GM21390 (cell line): ENCODE data around the gene C1QTNF6.
"Not testable (repeated sequence)": the region's sequence is repeated elsewhere in the genome, so short reads cannot be mapped to it uniquely, and the experiment has no call there.

Source experiments
- ATAC-seq: cut with Tn5 transposase; IDR thresholded peaks from one replicate; pipeline ENCODE4 v1.9.1; 2021; ENCODE audit not compliant: unreplicated experiment

C1QTNF6 gene

GRCh38 chr22:37177755-37178154, 10.3 kb downstream of the C1QTNF6 start:
- no peak for ATAC-seq

GRCh38 chr22:37177221-37177620, 10.8 kb downstream of the C1QTNF6 start:
- no peak for ATAC-seq

- no peak for ATAC-seq
Measured at GRCh38 chr22:37176464-37177061, 11.5 kb downstream of the C1QTNF6 start.

GRCh38 chr22:37175414-37176281, 12.4 kb downstream of the C1QTNF6 start:
- no peak for ATAC-seq

- no peak for ATAC-seq
Measured at GRCh38 chr22:37174964-37175363, 13.1 kb downstream of the C1QTNF6 start.

- no peak for ATAC-seq
Measured at GRCh38 chr22:37173709-37174108, 14.3 kb downstream of the C1QTNF6 start.

GRCh38 chr22:37172266-37173245, 15.5 kb downstream of the C1QTNF6 start:
- no peak for ATAC-seq

GRCh38 chr22:37171662-37172061, 16.4 kb downstream of the C1QTNF6 start:
- ATAC-seq = no peak

GRCh38 chr22:37170689-37171405, 17.2 kb downstream of the C1QTNF6 start:
- not testable (repeated sequence) for ATAC-seq

GRCh38 chr22:37169947-37170688, 17.9 kb downstream of the C1QTNF6 start:
- no peak for ATAC-seq

GRCh38 chr22:37169406-37169805, 18.6 kb downstream of the C1QTNF6 start:
- ATAC-seq = no peak

GRCh38 chr22:37167981-37168647, 19.9 kb downstream of the C1QTNF6 start:
- no peak for ATAC-seq

GRCh38 chr22:37167176-37167980, 20.7 kb downstream of the C1QTNF6 start:
- no peak for ATAC-seq

GRCh38 chr22:37166675-37167066, 21.4 kb downstream of the C1QTNF6 start:
- no peak for ATAC-seq

- no peak for ATAC-seq
Measured at GRCh38 chr22:37165940-37166674, 21.9 kb downstream of the C1QTNF6 start.

GRCh38 chr22:37165066-37165465, 23.0 kb downstream of the C1QTNF6 start:
- ATAC-seq = no peak

GRCh38 chr22:37164505-37164887, 23.6 kb downstream of the C1QTNF6 start:
- ATAC-seq = no peak
